H1 (cell line): ENCODE measurements around the gene AIDA. TPM values are rescaled to one million over a fixed set of nuclear protein-coding genes. Genes with fewer than 3 reads are reported as not detected.

Experiments used
- CTCF ChIA-PET: fragments of 300-600 bp; sonication (Branson Sonifier 250); formaldehyde crosslinking; loops from one replicate; lab custom pipeline; 2021; ENCODE audit not compliant: partially characterized antibody; lab: Charles Lee
- POLR2A ChIA-PET: fragments of 300-600 bp; sonication (Branson Sonifier 250); formaldehyde crosslinking; loops from one replicate; lab custom pipeline; 2021; ENCODE audit warnings: inconsistent platforms; ENCODE audit not compliant: partially characterized antibody; lab: Charles Lee
- DNase-seq, 2 experiments: peaks; one replicate each; pipeline versions ENCODE4 v3.0.0 to v3.0.0-alpha.2; 2010 to 2022; ENCODE audit warnings: low spot score in 2 of 2, low read depth in 1 of 2, mixed read lengths in 1 of 2
- FAIRE-seq: peaks from 2 replicates; lab custom pipeline; 2011; peaks lifted over from hg19 to GRCh38; lab: Jason Lieb, UNC
- H2AFZ ChIP-seq: 2 replicates; pipeline ENCODE4 v1.8.1; 2012; ENCODE audit warnings: low read length, inconsistent platforms
- H2AK5ac ChIP-seq: 2 replicates; pipeline ENCODE4 v1.6.1; 2013; ENCODE audit warnings: low read depth, low read length
- H2BK120ac ChIP-seq: replicated peaks from 2 replicates; pipeline ENCODE3; 2013; ENCODE audit warnings: low read depth, low read length, inconsistent platforms
- H2BK12ac ChIP-seq: 2 replicates; pipeline ENCODE4 v1.6.1; 2013; ENCODE audit warnings: low read depth, low read length
- H2BK15ac ChIP-seq: 2 replicates; pipeline ENCODE4 v1.6.1; 2013; ENCODE audit warnings: low read length
- H2BK20ac ChIP-seq: 2 replicates; pipeline ENCODE4 v1.6.1; 2013; ENCODE audit warnings: low read length
- H2BK5ac ChIP-seq: 2 replicates; pipeline ENCODE4 v1.6.1; 2013; ENCODE audit warnings: low read depth, low read length
- H3K14ac ChIP-seq: 2 replicates; pipeline ENCODE4 v1.6.1; 2013; ENCODE audit warnings: inconsistent platforms; ENCODE audit not compliant: insufficient read length
- H3K18ac ChIP-seq: 2 replicates; pipeline ENCODE4 v1.6.1; 2013; ENCODE audit warnings: low read length; ENCODE audit errors: extremely low read depth
- H3K23ac ChIP-seq: 2 replicates; pipeline ENCODE4 v1.6.1; 2013; ENCODE audit warnings: inconsistent platforms; ENCODE audit not compliant: insufficient read length
- H3K23me2 ChIP-seq: 2 replicates; pipeline ENCODE4 v1.6.1; 2013; ENCODE audit warnings: low read depth, low read length
- H3K27ac ChIP-seq: 2 replicates; pipeline ENCODE4 v1.6.1; 2011; ENCODE audit warnings: low read depth, low read length, inconsistent platforms
- H3K27me3 ChIP-seq, 4 experiments: replicated peaks in 1 of 4; 1 replicate in 1 of 4; 2 replicates in 3 of 4; pipeline versions ENCODE4 v1.6.1 to v1.8.1; 2011 to 2013; ENCODE audit warnings: low read length in 3 of 4, mild to moderate bottlenecking in 3 of 4, inconsistent platforms in 2 of 4, mixed read lengths in 2 of 4, moderate library complexity in 1 of 4; ENCODE audit not compliant: control insufficient read depth in 3 of 4, insufficient read depth in 3 of 4; ENCODE audit errors: extremely low read depth in 1 of 4
- H3K36me3 ChIP-seq, 4 experiments: 2 replicates each; pipeline versions ENCODE4 v1.6.1 to v1.8.1; 2011 to 2013; ENCODE audit warnings: mild to moderate bottlenecking in 4 of 4, low read length in 3 of 4, moderate library complexity in 2 of 4, control low read depth in 1 of 4, inconsistent platforms in 1 of 4; ENCODE audit not compliant: insufficient read depth in 4 of 4, control insufficient read depth in 2 of 4
- H3K4ac ChIP-seq: replicated peaks from 2 replicates; pipeline ENCODE3; 2013; ENCODE audit warnings: low read length, low read depth, mixed read lengths, inconsistent platforms; ENCODE audit not compliant: insufficient read length
- H3K4me1 ChIP-seq, 4 experiments: replicated peaks in 1 of 4; 1 replicate in 1 of 4; 2 replicates in 3 of 4; pipeline versions ENCODE4 v1.6.1 to v1.8.1; 2011 to 2013; ENCODE audit warnings: low read length in 3 of 4, inconsistent platforms in 2 of 4, mixed read lengths in 1 of 4; ENCODE audit not compliant: insufficient read depth in 4 of 4, control insufficient read depth in 3 of 4
- H3K4me2 ChIP-seq, 2 experiments: 2 replicates each; pipeline versions ENCODE4 v1.6.1 to v1.8.1; 2011 to 2013; ENCODE audit warnings: low read depth in 2 of 2, low read length in 2 of 2, control low read depth in 1 of 2, inconsistent platforms in 1 of 2, mild to moderate bottlenecking in 1 of 2; ENCODE audit not compliant: insufficient read depth in 1 of 2
- H3K4me3 ChIP-seq, 4 experiments: fragments of 200-600, 300-600 bp in 1 of 4; sonication (generic), shearing (Covaris generic), sonication (Bioruptor Twin) in 1 of 4; 2 replicates each; pipeline versions ENCODE4 v1.5.1 to v1.8.1; 2011 to 2016; ENCODE audit warnings: low read length in 4 of 4, low read depth in 3 of 4, control low read depth in 2 of 4, inconsistent platforms in 2 of 4, mild to moderate bottlenecking in 2 of 4, mixed read lengths in 1 of 4, moderate library complexity in 1 of 4; ENCODE audit not compliant: insufficient read depth in 2 of 4; ENCODE audit errors: extremely low read depth in 1 of 4
- H3K56ac ChIP-seq: replicated peaks from 2 replicates; pipeline ENCODE3; 2013; ENCODE audit warnings: low read depth, mild to moderate bottlenecking, mixed read lengths, low read length, inconsistent platforms; ENCODE audit not compliant: insufficient read length
- H3K79me1 ChIP-seq: 2 replicates; pipeline ENCODE4 v1.6.1; 2013; ENCODE audit warnings: low read depth, low read length, control low read depth
- H3K79me2 ChIP-seq, 2 experiments: 2 replicates each; pipeline versions ENCODE4 v1.6.1 to v1.8.1; 2012 to 2013; ENCODE audit warnings: low read length in 2 of 2, mild to moderate bottlenecking in 2 of 2, inconsistent platforms in 1 of 2; ENCODE audit not compliant: insufficient read depth in 2 of 2, control insufficient read depth in 1 of 2
- H3K9ac ChIP-seq, 4 experiments: replicated peaks in 1 of 4; 1 replicate in 1 of 4; 2 replicates in 3 of 4; pipeline versions ENCODE4 v1.6.1 to v1.8.1; 2011 to 2013; ENCODE audit warnings: low read depth in 3 of 4, low read length in 3 of 4, control low read depth in 2 of 4, mild to moderate bottlenecking in 2 of 4, moderate library complexity in 2 of 4, inconsistent platforms in 1 of 4; ENCODE audit errors: extremely low read depth in 1 of 4
- H3K9me3 ChIP-seq, 2 experiments: 2 replicates each; pipeline versions ENCODE4 v1.6.1 to v1.8.1; 2012 to 2013; ENCODE audit warnings: mild to moderate bottlenecking in 2 of 2, moderate library complexity in 2 of 2, control low read depth in 1 of 2, inconsistent platforms in 1 of 2, low read depth in 1 of 2, low read length in 1 of 2, mixed read lengths in 1 of 2; ENCODE audit not compliant: insufficient read depth in 2 of 2
- H4K20me1 ChIP-seq, 2 experiments: replicated peaks in 1 of 2; 2 replicates each; pipeline versions ENCODE3 to v1.8.1; 2011 to 2013; ENCODE audit warnings: inconsistent platforms in 2 of 2, low read length in 2 of 2, mild to moderate bottlenecking in 1 of 2; ENCODE audit not compliant: insufficient read depth in 2 of 2, control insufficient read depth in 1 of 2
- H4K5ac ChIP-seq: 2 replicates; pipeline ENCODE4 v1.6.1; 2013; ENCODE audit warnings: low read length, low read depth, mixed read lengths, inconsistent platforms; ENCODE audit not compliant: insufficient read length
- H4K8ac ChIP-seq: 2 replicates; pipeline ENCODE4 v1.8.0; 2013; ENCODE audit warnings: mild to moderate bottlenecking, moderate library complexity, low read length, inconsistent platforms; ENCODE audit not compliant: insufficient read depth; ENCODE audit errors: extremely low read depth
- H4K91ac ChIP-seq: replicated peaks from 2 replicates; pipeline ENCODE3; 2013; ENCODE audit warnings: low read length, mixed read lengths, inconsistent platforms; ENCODE audit not compliant: insufficient read length
- BACH1 ChIP-seq: IDR thresholded peaks from 2 replicates; pipeline ENCODE4 v1.6.1; 2012; ENCODE audit warnings: low read length, improper control_type of control experiment
- E2F6 ChIP-seq: IDR thresholded peaks from 2 replicates; pipeline ENCODE4 v1.6.1; 2012; ENCODE audit warnings: inconsistent platforms
- EP300 ChIP-seq, 2 experiments: IDR thresholded peaks; 1 replicate in 1 of 2; 2 replicates in 1 of 2; pipeline ENCODE4 v1.6.1; 2011 to 2012; ENCODE audit warnings: low read depth in 2 of 2, low read length in 2 of 2, mild to moderate bottlenecking in 2 of 2, borderline replicate concordance in 1 of 2, inconsistent platforms in 1 of 2, moderate library complexity in 1 of 2
- HDAC2 ChIP-seq, 2 experiments: fragments of 300-600 bp in 1 of 2; sonication (generic) in 1 of 2; IDR thresholded peaks; 2 replicates each; pipeline ENCODE4 v1.6.1; 2011 to 2012; ENCODE audit warnings: low read depth in 2 of 2, low read length in 2 of 2, mild to moderate bottlenecking in 2 of 2, moderate library complexity in 2 of 2, borderline replicate concordance in 1 of 2, inconsistent platforms in 1 of 2
- NANOG ChIP-seq: IDR thresholded peaks from 2 replicates; pipeline ENCODE4 v1.6.1; 2011; ENCODE audit warnings: low read length, low read depth, mild to moderate bottlenecking, inconsistent platforms; ENCODE audit not compliant: insufficient read depth, poor library complexity, severe bottlenecking
- NRF1 ChIP-seq: IDR thresholded peaks from 2 replicates; pipeline ENCODE4 v1.6.1; 2011; ENCODE audit warnings: mild to moderate bottlenecking, low read depth, low read length, improper control_type of control experiment
- RBBP5 ChIP-seq: IDR thresholded peaks from 2 replicates; pipeline ENCODE4 v1.7.1; 2012; ENCODE audit warnings: low read depth, mild to moderate bottlenecking, inconsistent platforms, low read length, moderate library complexity, borderline replicate concordance
- SRF ChIP-seq: IDR thresholded peaks from 2 replicates; pipeline ENCODE4 v1.6.1; 2011; ENCODE audit warnings: mild to moderate bottlenecking, low read depth, low read length, moderate library complexity
- TAF7 ChIP-seq: optimal IDR thresholded peaks from 2 replicates; pipeline ENCODE3; 2011; ENCODE audit warnings: low read depth, mild to moderate bottlenecking, inconsistent platforms, low read length, moderate library complexity, borderline replicate concordance
- TCF12 ChIP-seq: IDR thresholded peaks from 2 replicates; pipeline ENCODE4 v1.6.1; 2011; ENCODE audit warnings: low read depth, mild to moderate bottlenecking, low read length
- USF2 ChIP-seq: IDR thresholded peaks from 2 replicates; pipeline ENCODE4 v1.6.1; 2011; ENCODE audit warnings: low read length, improper control_type of control experiment
- WGBS, 2 experiments: shearing (Covaris generic) in 1 of 2; methylation state at CpG; one replicate each; pipeline versions ENCODE4 v1.1.6 to v1.1.7; 2013 to 2015; ENCODE audit warnings: low lambda C conversion rate in 2 of 2, mixed read lengths in 2 of 2, inconsistent platforms in 1 of 2, low coverage in 1 of 2, missing lambda C conversion rate in 1 of 2; ENCODE audit not compliant: insufficient replicate concordance in 2 of 2, insufficient coverage in 1 of 2, insufficient read length in 1 of 2; ENCODE audit errors: extremely low coverage in 1 of 2, missing lambda C conversion rate in 1 of 2; 5-methylcytosine and 5-hydroxymethylcytosine counted together
- polyA plus RNA-seq, 7 experiments: library from polyadenylated mRNA; depleted of rRNA in 3 of 7; stranded (reverse) in 5 of 7; unstranded in 2 of 7; fragments of >200 nt in 5 of 7; fragments of 200-250 nt in 2 of 7; gene quantifications; 1 replicate in 5 of 7; 2 replicates in 1 of 7; 4 replicates in 1 of 7; pipeline versions ENCODE4 v1.2.1 to v1.2.3, GENCODE V29; 2011 to 2013; ENCODE audit warnings: missing spikeins in 2 of 7, mixed read lengths in 2 of 7
- total RNA-seq: library from RNA; stranded (reverse); fragmentation: NEBNext Ultra II Directional; extraction: Animal tissue kit (Norgen Biotek cat#: 25700); gene quantifications from 2 replicates; pipeline ENCODE4 v1.2.1, GENCODE V29; 2021

Gene AIDA
- total and polyA plus RNA-seq, 2 of the 8 experiments (the other 6 are each of a cell fraction or from before 2014, with no cell fraction given), result 52.5 to 103 TPM

- Histone ChIP-seq H3K4ac (no peak overlapping the region), H2BK15ac (no peak overlapping the region), H2BK20ac (no peak overlapping the region), H4K91ac (no peak overlapping the region), H3K14ac (no peak overlapping the region), H2AK5ac (no peak overlapping the region), H2BK5ac (no peak overlapping the region), H3K23ac (no peak overlapping the region), H3K56ac (no peak overlapping the region), H2AFZ (no peak overlapping the region), H3K4me1 (no peaks in the 10 kb centered on the region), H4K20me1 (peaks cover 0 to 2% of the 10 kb centered on the region in 2 experiments), H3K27me3 (no peaks in the 10 kb centered on the region), H3K23me2 (no peaks in the 10 kb centered on the region), H2BK12ac (no peak overlapping the region), H3K9ac (no peak overlapping the region), H3K4me2 (no peak overlapping the region), H3K36me3 (peaks cover 13 to 73% (median 47%) of the 10 kb centered on the region in 4 experiments), H3K79me1 (no peaks in the 10 kb centered on the region), H3K79me2 (no peaks in the 10 kb centered on the region), H4K5ac (no peak overlapping the region), H3K4me3 (no peak overlapping the region), H3K27ac (no peak overlapping the region), H2BK120ac (no peak overlapping the region), H4K8ac (no peak overlapping the region), H3K9me3 (no peaks in the 10 kb centered on the region), H3K18ac (no peak overlapping the region)
- no peak for FAIRE-seq
- ChIA-PET POLR2A (interaction anchor here (1.0 kb wide), 1 partner anchor 11 kb away, joined by 3 read pairs; no protein-coding TSS in a partner anchor), CTCF (no interaction called here)
- DNase-seq, result no peak
- 89% methylated on average over 7 of the region's 7 CpGs; no CpG with 5 or more reads in 1 of the 2 experiments for WGBS, 2 experiments
- TF ChIP-seq EP300 (IDR thresholded peaks at IDR 0.05; ENCODE audit: borderline replicate concordance in 1 of 2, low read depth in 2 of 2, low read length in 2 of 2) (no peak), TAF7 (no peak), TCF12 (no peak), RBBP5 (no peak), BACH1 (no peak), SRF (no peak), NRF1 (no peak), E2F6 (no peak), USF2 (no peak), NANOG (no peak), HDAC2 (IDR thresholded peaks at IDR 0.05; ENCODE audit: borderline replicate concordance in 1 of 2, low read depth in 2 of 2, low read length in 2 of 2) (no peak)
Observed at GRCh38 chr1:222665964-222666363, 46.3 kb downstream of the AIDA start.
